ENCODE results near the gene PDGFB. TPM values are rescaled to one million over a fixed set of nuclear protein-coding genes. Genes with fewer than 3 reads are reported as not detected.

PDGFB gene
- total and polyA plus RNA-seq, 12 donors = 9.9 to 45.6 (median 18.5) TPM

GRCh38 chr22:39229075-39229474 is 15.7 kb downstream of the PDGFB start:
- Histone ChIP-seq H3K36me3 (peaks cover 3 to 96% (median 48%) of the 10 kb centered on the region in 9 donors), H3K4me1 (peaks cover 8 to 51% (median 36%) of the 10 kb centered on the region in 9 donors), H3K27ac (peak overlapping the region in 2 of 10 donors; percentile 1 to 15), H3K9me3 (no peaks in the 10 kb centered on the region), H3K4me3 (no peak overlapping the region), H3K27me3 (peaks cover 0 to 46% (median 0%) of the 10 kb centered on the region in 7 donors)
- no peak for DNase-seq
- no peak for ATAC-seq
- no peak for TF ChIP-seq CTCF (IDR thresholded peaks at IDR 0.05)
- WGBS, 2 donors = 92 to 96% methylated on average over 8 of the region's 8 CpGs
- intact Hi-C loops (cut with DNase I) = no loop called here

GRCh38 chr22:39227542-39228272 is 17.1 kb downstream of the PDGFB start:
- Histone ChIP-seq H3K27me3 (peaks cover 0 to 32% (median 0%) of the 10 kb centered on the region in 7 donors), H3K4me3 (no peak overlapping the region), H3K36me3 (peaks cover 3 to 100% (median 54%) of the 10 kb centered on the region in 9 donors), H3K4me1 (peaks cover 3 to 37% (median 22%) of the 10 kb centered on the region in 9 donors), H3K27ac (peak overlapping the region in 2 of 10 donors; percentile 27 to 31), H3K9me3 (no peaks in the 10 kb centered on the region)
- DNase-seq (no peak), ATAC-seq (no peak)
- WGBS, 2 donors = 81 to 82% methylated on average over 12 of the region's 12 CpGs
- TF ChIP-seq CTCF (IDR thresholded peaks at IDR 0.05) = no peak
- intact Hi-C loops (cut with DNase I) = no loop called here

GRCh38 chr22:39226353-39226752 is 18.4 kb downstream of the PDGFB start:
- 82 to 83% methylated on average over 6 of the region's 6 CpGs for WGBS, 2 donors
- peaks cover 0 to 21% (median 0%) of the 10 kb centered on the region in 7 donors for H3K27me3 ChIP-seq
- no peak for ATAC-seq
- H3K4me3 ChIP-seq = no peak overlapping the region
- peak overlapping the region in 1 of 10 donors; percentile 20 for H3K27ac ChIP-seq
- H3K36me3 ChIP-seq = peaks cover 3 to 98% (median 61%) of the 10 kb centered on the region in 9 donors
- H3K4me1 ChIP-seq = peaks cover 2 to 33% (median 17%) of the 10 kb centered on the region in 9 donors
- peaks cover 0 to 4% (median 0%) of the 10 kb centered on the region in 11 donors for H3K9me3 ChIP-seq
- no peak for TF ChIP-seq CTCF (IDR thresholded peaks at IDR 0.05)
- no peak for DNase-seq
- intact Hi-C loops (cut with DNase I) = no loop called here

- Histone ChIP-seq H3K4me1 (peaks cover 0 to 31% (median 11%) of the 10 kb centered on the region in 9 donors), H3K27ac (no peak overlapping the region), H3K27me3 (peaks cover 0 to 14% (median 0%) of the 10 kb centered on the region in 7 donors), H3K4me3 (no peak overlapping the region), H3K36me3 (peaks cover 3 to 92% (median 59%) of the 10 kb centered on the region in 9 donors), H3K9me3 (peaks cover 0 to 4% (median 0%) of the 10 kb centered on the region in 11 donors)
- WGBS, 2 donors = 96 to 97% methylated on average over 13 of the region's 13 CpGs
- intact Hi-C loops (cut with DNase I) = no loop called here
- no peak for ATAC-seq
- DNase-seq = no peak
- TF ChIP-seq CTCF (IDR thresholded peaks at IDR 0.05) = no peak
These were observed 19.2 kb downstream of the PDGFB start for GRCh38 chr22:39225591-39225990.

Measured in heart right ventricle (tissue), 16 donors.